Activated CD8-positive, alpha-beta memory T cell treated with anti-CD3 and anti-CD28 coated beads, Interleukin-2, amount 50 U/mL, for 1 hour (primary cell): ENCODE measurements around the gene MYO15A.

Experiments used
- DNase-seq: peaks from one replicate; pipeline ENCODE4 v3.0.0-alpha.2; 2020; ENCODE audit errors: extremely low read depth

The MYO15A gene

DNA sequence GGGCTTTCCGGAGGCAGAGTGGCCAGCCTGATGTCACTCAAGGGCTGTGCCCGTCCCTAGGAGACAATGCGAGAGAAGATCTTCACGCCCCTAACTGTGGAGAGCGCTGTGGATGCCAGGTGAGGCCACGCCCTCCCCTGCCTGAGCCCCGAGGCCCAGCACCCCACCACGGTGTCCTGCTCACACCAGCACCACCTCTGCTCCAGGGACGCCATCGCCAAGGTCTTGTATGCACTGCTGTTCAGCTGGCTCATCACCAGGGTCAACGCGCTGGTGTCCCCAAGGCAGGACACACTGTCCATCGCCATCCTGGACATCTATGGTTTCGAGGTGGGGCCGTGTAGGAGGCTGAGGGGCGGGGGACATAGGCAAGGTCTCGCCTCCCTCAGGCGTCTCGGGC, 27.8 kb downstream of the MYO15A start:
- no peak for DNase-seq

GRCh38 chr17:18138065-18138749, 29.7 kb downstream of the MYO15A start:
- no peak for DNase-seq

GRCh38 chr17:18139092-18139491, 30.5 kb downstream of the MYO15A start:
- no peak for DNase-seq

- no peak for DNase-seq
Measured at GRCh38 chr17:18139498-18139897, 30.9 kb downstream of the MYO15A start.

DNA sequence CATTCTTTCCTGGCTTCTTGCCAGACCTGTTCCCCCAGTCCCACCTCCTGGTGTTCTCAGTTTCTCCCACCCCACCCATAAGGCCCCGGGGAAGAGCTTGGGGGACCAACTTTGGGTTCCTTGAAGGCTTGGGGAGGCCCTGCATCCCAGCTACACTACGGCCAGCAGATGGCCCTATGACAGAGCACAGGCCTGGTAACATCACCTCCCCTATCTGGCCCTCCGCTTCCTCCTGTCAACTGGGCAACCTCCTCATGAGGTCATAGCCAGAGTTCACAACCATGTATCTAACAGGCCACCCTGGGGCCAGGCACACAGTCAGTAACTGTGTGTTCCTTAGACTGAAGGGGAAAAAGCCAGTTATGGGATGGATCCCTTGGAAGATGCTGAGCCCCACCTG, 31.4 kb downstream of the MYO15A start:
- no peak for DNase-seq

DNA sequence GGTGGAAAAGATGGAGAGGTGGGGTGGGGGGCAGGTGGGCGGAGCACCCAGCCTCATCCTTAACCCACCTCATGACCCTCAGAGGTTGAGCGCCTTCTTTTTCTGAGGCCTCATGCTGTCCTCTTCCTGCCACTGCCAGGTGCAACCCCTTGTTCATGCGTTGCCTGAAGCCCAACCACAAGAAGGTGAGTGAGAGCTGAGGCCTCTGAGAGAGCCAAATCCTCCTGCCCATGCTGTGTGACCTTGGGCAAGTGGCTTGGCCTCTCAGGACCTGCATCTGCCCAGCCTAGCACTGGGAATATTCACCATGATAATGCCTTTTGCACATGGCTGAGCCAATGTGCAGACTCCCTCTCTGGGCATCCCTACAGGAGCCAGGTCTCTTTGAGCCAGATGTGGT, 32.1 kb downstream of the MYO15A start:
- DNase-seq, result no peak

DNA sequence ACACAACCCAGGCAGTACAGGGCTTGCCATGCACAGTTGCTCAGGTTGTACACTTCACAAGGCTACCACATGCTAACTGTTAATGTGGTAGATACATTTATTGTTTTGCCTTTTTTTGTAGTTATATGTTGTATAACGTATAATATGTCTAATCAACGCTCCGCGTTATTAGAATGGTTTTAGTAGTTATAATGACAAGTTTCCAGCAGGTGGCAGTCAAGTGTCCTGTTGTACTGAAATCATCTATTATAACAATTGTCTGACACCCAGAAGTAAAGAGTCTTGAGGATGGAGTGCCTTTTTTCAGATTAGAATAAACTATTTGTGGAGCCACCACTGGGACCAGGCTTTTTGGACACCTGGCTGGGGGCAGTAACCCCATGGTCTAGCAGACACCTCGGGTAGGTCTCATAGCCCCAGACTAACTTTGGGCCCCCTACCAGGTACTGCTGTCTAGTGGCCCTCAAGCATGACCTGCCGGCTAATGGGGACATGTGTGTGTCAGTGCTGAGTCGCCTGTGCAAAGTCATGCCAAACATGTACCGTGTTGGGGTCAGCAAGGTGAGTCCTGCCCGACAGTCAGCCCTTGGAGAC, 32.8 kb downstream of the MYO15A start:
- no peak for DNase-seq

GRCh38 chr17:18142417-18142816, 33.9 kb downstream of the MYO15A start:
- DNase-seq, result no peak

DNA sequence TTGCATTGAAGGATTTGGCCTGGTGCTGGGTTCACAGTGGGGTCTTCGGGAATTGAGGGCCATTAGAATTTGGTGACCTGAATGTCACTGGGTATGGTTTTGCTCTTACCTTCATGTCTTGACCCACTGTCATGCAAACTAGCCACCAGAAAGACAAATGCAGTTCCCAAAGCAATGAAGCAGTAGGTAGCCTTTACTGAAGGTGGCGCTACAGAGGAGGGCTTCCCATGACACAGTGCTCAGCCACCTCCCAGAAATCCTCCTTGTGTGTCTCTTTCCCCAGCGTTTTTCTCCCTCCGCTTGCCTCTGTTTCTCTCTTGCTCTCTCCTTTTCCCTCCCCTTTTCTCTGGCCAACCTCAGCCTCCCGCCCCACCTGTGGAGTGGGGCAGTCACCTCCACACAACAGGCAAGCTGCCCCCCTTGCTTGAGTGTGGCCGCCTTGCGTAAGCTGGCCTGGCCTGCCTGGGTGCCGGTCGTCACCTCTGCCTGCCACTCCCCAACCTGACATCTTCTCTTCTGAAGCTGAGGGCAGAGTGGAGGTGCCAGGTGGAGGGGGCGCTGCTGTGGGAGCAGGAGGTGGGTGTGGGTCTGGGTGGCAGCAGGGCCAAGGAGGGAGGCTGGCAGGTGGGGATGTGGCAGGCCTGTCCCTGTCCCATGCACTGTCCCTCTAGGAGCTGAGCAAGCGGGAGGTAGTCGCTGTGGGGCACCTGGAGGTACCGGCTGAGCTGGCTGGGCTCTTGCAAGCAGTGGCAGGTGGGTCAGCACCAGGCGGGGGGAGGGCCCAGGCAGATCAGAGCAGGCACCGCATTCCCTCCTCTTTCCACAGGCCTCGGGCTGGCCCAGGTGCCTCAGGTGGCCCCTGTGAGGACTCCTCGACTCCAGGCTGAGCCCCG, 34.7 kb downstream of the MYO15A start:
- DNase-seq, result no peak

- no peak for DNase-seq
Measured at GRCh38 chr17:18144261-18144660, 35.7 kb downstream of the MYO15A start.

- no peak for DNase-seq
Measured at GRCh38 chr17:18144855-18145254, 36.3 kb downstream of the MYO15A start.

- no peak for DNase-seq
Measured at GRCh38 chr17:18145811-18146210, 37.3 kb downstream of the MYO15A start.

DNA sequence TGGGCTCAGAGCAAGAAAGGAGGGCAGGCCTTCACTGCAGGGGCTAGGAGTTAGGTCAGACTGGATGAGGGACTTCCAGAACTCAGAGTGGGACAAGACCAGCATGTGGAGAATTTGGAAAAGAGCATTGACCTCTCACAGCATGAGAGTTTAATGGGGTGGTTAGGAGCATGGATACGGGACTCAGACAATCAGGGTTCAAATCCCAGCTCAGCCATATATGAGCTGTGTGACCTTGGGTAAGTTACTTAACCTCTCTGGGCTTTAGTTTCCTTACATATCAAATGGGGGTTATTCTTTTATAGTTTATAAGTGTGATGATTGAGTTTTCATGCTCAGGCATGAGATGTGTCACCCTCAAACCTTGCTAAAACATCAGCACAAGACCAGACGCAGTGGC, 37.7 kb downstream of the MYO15A start:
- no peak for DNase-seq

- DNase-seq, result no peak
Measured at GRCh38 chr17:18146980-18147379, 38.4 kb downstream of the MYO15A start.

DNA sequence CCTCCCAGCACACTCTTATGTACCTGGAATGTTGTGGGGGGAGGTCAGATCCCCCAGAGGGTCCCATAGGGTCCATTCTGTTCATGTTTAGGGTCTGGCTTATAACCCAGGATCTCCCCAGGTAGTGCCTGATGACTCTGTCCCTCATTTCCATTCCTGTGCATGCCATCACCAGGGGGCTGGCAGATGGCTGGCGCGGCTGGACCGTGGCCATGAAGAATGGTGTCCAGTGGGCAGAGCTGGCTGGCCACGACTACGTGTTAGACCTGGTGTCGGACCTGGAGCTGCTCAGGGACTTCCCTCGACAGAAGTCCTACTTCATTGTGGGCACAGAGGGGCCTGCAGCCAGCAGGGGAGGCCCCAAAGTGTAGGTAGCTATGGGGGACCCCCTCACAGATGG, 40.0 kb downstream of the MYO15A start:
- no peak for DNase-seq

DNA sequence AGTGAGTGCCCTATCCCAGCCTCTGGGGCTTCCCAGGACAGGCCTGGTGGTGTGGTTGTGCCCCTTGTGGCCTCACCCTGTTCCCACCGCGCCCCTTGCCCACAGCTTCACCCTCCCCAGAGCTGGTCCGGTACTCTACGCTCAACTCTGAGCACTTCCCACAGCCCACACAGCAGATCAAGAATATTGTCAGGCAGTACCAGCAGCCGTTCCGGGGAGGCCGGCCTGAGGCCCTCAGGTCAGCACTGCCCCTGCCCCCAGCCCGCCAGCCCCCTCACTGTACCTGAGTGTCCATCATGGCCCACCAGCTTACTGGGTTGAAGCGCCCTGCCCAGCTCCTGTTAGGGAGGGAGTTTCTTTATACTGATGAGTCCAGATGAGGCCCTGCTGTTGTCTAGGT, 42.7 kb downstream of the MYO15A start:
- no peak for DNase-seq

- DNase-seq, result no peak
Measured at GRCh38 chr17:18155179-18155578, 46.6 kb downstream of the MYO15A start.

DNA sequence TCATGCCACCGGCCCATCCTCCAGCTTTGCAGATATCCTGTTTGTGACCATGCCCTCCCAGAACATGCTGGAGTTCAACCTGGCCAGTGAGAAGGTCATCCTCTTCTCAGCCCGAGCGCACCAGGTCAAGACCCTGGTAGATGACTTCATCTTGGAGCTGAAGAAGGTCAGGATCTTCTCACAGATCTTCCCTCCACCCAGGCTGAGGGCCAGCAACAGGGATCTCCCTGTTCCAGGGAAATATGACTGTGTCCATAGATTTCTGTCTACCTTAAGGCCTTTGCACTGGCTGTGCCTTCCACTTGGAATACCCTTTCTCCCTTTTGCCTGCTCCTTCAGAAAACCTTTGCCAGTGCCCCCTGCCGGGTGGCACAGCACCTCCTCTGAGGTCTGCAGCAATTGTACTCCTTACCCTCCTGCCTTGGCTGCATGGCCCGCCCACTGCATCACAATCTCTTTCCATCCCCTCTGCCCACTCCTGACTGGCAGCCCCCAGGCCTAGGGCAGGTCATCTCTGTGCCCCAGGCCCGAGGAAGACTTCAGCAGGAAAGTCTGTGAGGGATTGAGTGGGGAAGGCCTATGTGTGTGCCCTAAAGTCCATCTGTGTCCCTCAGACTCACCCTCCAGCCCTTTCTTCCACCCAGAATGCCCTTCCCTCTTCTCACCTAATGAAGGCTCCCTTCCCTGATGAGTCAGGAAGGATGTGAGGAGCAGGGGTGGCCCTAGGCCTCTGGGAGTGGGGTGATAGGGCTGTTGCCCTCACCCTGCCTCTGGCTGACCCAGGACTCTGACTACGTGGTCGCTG, 47.8 kb downstream of the MYO15A start:
- DNase-seq, result no peak

DNA sequence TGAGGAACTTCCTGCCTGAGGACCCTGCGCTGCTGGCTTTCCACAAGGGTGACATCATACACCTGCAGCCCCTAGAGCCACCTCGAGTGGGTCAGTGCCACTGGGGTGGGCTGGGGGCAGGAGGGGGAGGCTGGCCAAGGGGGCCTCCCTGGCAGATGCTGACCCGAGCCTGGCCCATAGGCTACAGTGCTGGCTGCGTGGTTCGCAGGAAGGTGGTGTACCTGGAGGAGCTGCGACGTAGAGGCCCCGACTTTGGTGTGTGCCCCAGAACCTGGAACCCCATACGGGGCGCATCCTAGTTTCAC, 48.4 kb downstream of the MYO15A start:
- no peak for DNase-seq

DNA sequence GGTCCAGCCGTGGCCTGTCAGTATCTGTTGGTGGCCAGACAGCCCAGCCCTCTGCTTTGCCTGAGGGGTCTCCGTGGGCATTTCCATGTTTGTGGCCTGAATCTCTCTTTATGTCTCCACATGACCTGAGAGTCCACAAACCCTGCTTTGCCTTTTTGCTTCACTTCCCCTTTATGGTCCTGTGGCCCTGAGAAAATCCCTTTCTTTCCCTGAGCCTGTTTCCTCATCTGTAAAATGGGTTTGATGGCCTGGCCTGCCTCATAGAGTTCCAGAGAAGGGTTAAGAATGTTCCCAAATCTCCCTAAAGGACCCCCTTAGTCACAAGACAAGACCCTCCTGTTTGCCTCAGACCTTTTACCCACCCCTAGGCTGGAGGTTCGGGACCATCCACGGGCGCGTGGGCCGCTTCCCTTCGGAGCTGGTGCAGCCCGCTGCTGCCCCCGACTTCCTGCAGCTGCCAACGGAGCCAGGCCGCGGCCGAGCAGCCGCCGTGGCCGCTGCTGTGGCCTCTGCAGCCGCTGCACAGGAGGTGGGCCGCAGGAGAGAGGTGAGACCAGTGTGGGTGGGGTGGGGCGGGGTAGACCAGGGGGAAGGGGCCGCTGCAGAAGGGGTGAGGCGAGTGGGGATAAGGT, 48.9 kb downstream of the MYO15A start:
- no peak for DNase-seq

- peak; percentile 86 for DNase-seq
Measured at GRCh38 chr17:18158022-18158600, 49.6 kb downstream of the MYO15A start.
